GM12878 (cell line): ENCODE data around the gene CWC22. TPM values are rescaled to one million over a fixed set of nuclear protein-coding genes. Genes with fewer than 3 reads are reported as not detected.

ENCODE experiments used
- ATAC-seq: fragments of 200-7000 bp; cut with Tn5 transposase; 3 replicates; pipeline ENCODE4 v1.9.1; 2020; ENCODE audit warnings: mild to moderate bottlenecking, moderate library complexity
- BruUV-seq: library from RNA; stranded (reverse); fragments of 400-500 nt; replicated peaks from 2 replicates; lab custom pipeline; 2021; lab: Mats Ljungman, UMichigan
- CTCF ChIA-PET: fragments of 300-600 bp; sonication (Branson Sonifier 250); formaldehyde crosslinking; extraction: SDS; loops from one replicate; lab custom pipeline; 2021; ENCODE audit warnings: inconsistent platforms; lab: Yijun Ruan, JAX
- POLR2A ChIA-PET: fragments of 350-600 bp; formaldehyde crosslinking; extraction: SDS; loops from one replicate; lab custom pipeline; 2021; ENCODE audit warnings: inconsistent platforms; lab: Charles Lee
- RAD21 ChIA-PET: fragments of 300-600 bp; sonication (Branson Sonifier 250); formaldehyde crosslinking; loops from one replicate; lab custom pipeline; 2023; ENCODE audit warnings: antibody characterized with exemption; ENCODE audit not compliant: unreplicated experiment; lab: Charles Lee
- SMC1A ChIA-PET: fragments of 300-600 bp; sonication (Branson Sonifier 250); formaldehyde crosslinking; loops from one replicate; lab custom pipeline; 2023; ENCODE audit not compliant: unreplicated experiment, uncharacterized antibody; lab: Charles Lee
- DNase-seq: peaks from one replicate; pipeline ENCODE4 v3.0.0-alpha.2; 2011; ENCODE audit warnings: low read depth, low spot score
- FAIRE-seq: peaks from 3 replicates; lab custom pipeline; 2011; peaks lifted over from hg19 to GRCh38; lab: Jason Lieb, UNC
- H2AFZ ChIP-seq: 2 replicates; pipeline ENCODE4 v1.6.0; 2011; ENCODE audit warnings: low read depth, low read length, control low read depth; ENCODE audit not compliant: control insufficient read depth
- H3K27ac ChIP-seq: 2 replicates; pipeline ENCODE4 v1.5.1; 2011; ENCODE audit warnings: control low read depth; ENCODE audit not compliant: control insufficient read depth, insufficient read depth
- H3K27me3 ChIP-seq, 2 experiments: replicated peaks in 1 of 2; 2 replicates each; pipeline versions ENCODE4 v1.6.0 to v1.6.1; 2011; ENCODE audit warnings: low read length in 1 of 2; ENCODE audit not compliant: control insufficient read depth in 2 of 2, insufficient read depth in 2 of 2
- H3K36me3 ChIP-seq, 2 experiments: 2 replicates each; pipeline ENCODE4 v1.5.1; 2011; ENCODE audit warnings: low read length in 1 of 2; ENCODE audit not compliant: control insufficient read depth in 2 of 2, insufficient read depth in 2 of 2
- H3K4me1 ChIP-seq: 2 replicates; pipeline ENCODE4 v1.6.1; 2011; ENCODE audit warnings: mild to moderate bottlenecking, low read length, moderate library complexity, mixed read lengths; ENCODE audit not compliant: control insufficient read depth, insufficient read depth
- H3K4me2 ChIP-seq: 2 replicates; pipeline ENCODE4 v1.6.0; 2011; ENCODE audit warnings: control low read depth; ENCODE audit not compliant: control insufficient read depth, insufficient read depth
- H3K4me3 ChIP-seq: fragments of 200-600 bp; sonication (generic); 2 replicates; pipeline ENCODE4 v1.5.1; 2016
- H3K79me2 ChIP-seq: 2 replicates; pipeline ENCODE4 v1.6.0; 2011; ENCODE audit warnings: low read length; ENCODE audit not compliant: control insufficient read depth, insufficient read depth
- H3K9ac ChIP-seq: 2 replicates; pipeline ENCODE4 v1.8.0; 2011; ENCODE audit warnings: low read length, control low read depth, mixed read lengths; ENCODE audit not compliant: control insufficient read depth, insufficient read depth
- H3K9me3 ChIP-seq: replicated peaks from 3 replicates; pipeline ENCODE4 v1.5.1; 2011; ENCODE audit warnings: mild to moderate bottlenecking, low read length; ENCODE audit not compliant: control insufficient read depth, insufficient read depth
- H4K20me1 ChIP-seq: 2 replicates; pipeline ENCODE4 v1.6.0; 2011; ENCODE audit not compliant: control insufficient read depth, insufficient read depth
- ELK1 ChIP-seq: IDR thresholded peaks from 2 replicates; pipeline ENCODE4 v1.6.1; 2012; ENCODE audit warnings: low read depth, low read length, improper control_type of control experiment
- MEF2A ChIP-seq: IDR thresholded peaks from 2 replicates; pipeline ENCODE4 v1.6.1; 2011; ENCODE audit warnings: low read depth, mild to moderate bottlenecking, low read length, moderate library complexity; ENCODE audit not compliant: insufficient read depth
- RUNX3 ChIP-seq: IDR thresholded peaks from 2 replicates; pipeline ENCODE4 v1.6.1; 2012; ENCODE audit warnings: low read length, inconsistent platforms
- ZNF217 ChIP-seq: fragments of 450-650 bp; IDR thresholded peaks from 2 replicates; pipeline ENCODE4 v1.6.1; 2017; ENCODE audit warnings: antibody characterized with exemption, mild to moderate bottlenecking
- ZNF24 ChIP-seq: fragments of 450-650 bp; IDR thresholded peaks from 2 replicates; pipeline ENCODE4 v1.6.1; 2017; ENCODE audit warnings: antibody characterized with exemption, mild to moderate bottlenecking
- WGBS: methylation state at CpG from one replicate; pipeline ENCODE4 v1.1.6; 2016; ENCODE audit warnings: low lambda C conversion rate; ENCODE audit not compliant: insufficient replicate concordance, insufficient coverage; ENCODE audit errors: missing lambda C conversion rate; 5-methylcytosine and 5-hydroxymethylcytosine counted together
- in situ Hi-C: fragments of 300-500 bp; cut with MboI; formaldehyde crosslinking; loops from 9 replicates; pipeline ENCODE4 v1.14.3; 2018; ENCODE audit warnings: mixed read lengths
- intact Hi-C: fragments of 100-400 bp; cut with micrococcal nuclease; formaldehyde crosslinking; loops from one replicate; pipeline ENCODE4 v1.14.2; 2022; ENCODE audit not compliant: unreplicated experiment
- polyA plus RNA-seq, 11 experiments: library from polyadenylated mRNA; depleted of rRNA in 4 of 11; unstranded in 6 of 11; stranded (reverse) in 5 of 11; fragments of >200 nt; fragmentation: Nextera tagmentation in 4 of 11; fragmentation: Illumina TruSeq in 1 of 11; extraction: Ambion mirVana in 4 of 11; extraction: Trizol in 1 of 11; gene quantifications; 1 replicate in 1 of 11; 2 replicates in 10 of 11; pipeline versions ENCODE4 v1.2.1 to v1.2.3, GENCODE V29; 2011 to 2016; ENCODE audit warnings: inconsistent platforms in 2 of 11, missing spikeins in 2 of 11, low read depth in 1 of 11
- total RNA-seq, 4 experiments: library from RNA; depleted of rRNA in 3 of 4; stranded (reverse); fragments of >200 nt in 3 of 4; fragmentation: Illumina TruSeq in 1 of 4; extraction: Trizol in 1 of 4; gene quantifications; 2 replicates each; pipeline versions ENCODE4 v1.2.1 to v1.2.3, GENCODE V29; 2013 to 2021

Gene CWC22
- total and polyA plus RNA-seq, 10 of the 15 experiments (the other 5 are each of a cell fraction or from before 2014, with no cell fraction given): 8.2 to 38.5 (median 26.3) TPM

- peak; percentile 74 for ATAC-seq
- H4K20me1 ChIP-seq: no peaks in the 10 kb centered on the region
- H3K79me2 ChIP-seq: no peaks in the 10 kb centered on the region; the same call in 1 of the 2 replicates
- no peaks in the 10 kb centered on the region for H3K4me1 ChIP-seq
- H2AFZ ChIP-seq: no peak overlapping the region
- ChIA-PET SMC1A (interaction anchor here (0.8 to 2.3 kb wide), 4 partner anchors 12 to 31 kb away, joined by 3 to 11 read pairs (median 6); no protein-coding TSS in a partner anchor), POLR2A (no interaction called here), CTCF (interaction anchor here (1.8 kb wide), 1 partner anchor 18 kb away, joined by 5 read pairs; no protein-coding TSS in a partner anchor), RAD21 (no interaction called here)
- H3K36me3 ChIP-seq: peaks cover 4 to 23% of the 10 kb centered on the region in 2 experiments
- BruUV-seq: no TSS peak
- no peak for FAIRE-seq
- WGBS: 39% methylated on average over 5 of the region's 5 CpGs
- intact Hi-C loops (no loop called here), in situ Hi-C loops (no loop called here)
- no peaks in the 10 kb centered on the region for H3K27me3 ChIP-seq
- no peaks in the 10 kb centered on the region for H3K9me3 ChIP-seq
- H3K4me2 ChIP-seq: peak overlapping the region; percentile 10; the same call in 1 of the 2 replicates
- no peak overlapping the region for H3K4me3 ChIP-seq
- TF ChIP-seq MEF2A: 0 out of 2 replicates have a peak, but pooled peaks have one; percentile 61
- TF ChIP-seq ZNF24: no peak
- TF ChIP-seq ZNF217: 0 out of 2 replicates have a peak, but pooled peaks have one; percentile 19
- TF ChIP-seq ELK1: no peak
- TF ChIP-seq RUNX3: peak; percentile 81
- H3K9ac ChIP-seq: no peak overlapping the region
- DNase-seq: no peak
- H3K27ac ChIP-seq: no peak overlapping the region
These were observed 21.8 kb downstream of the CWC22 start for GRCh38 chr2:179985163-179985820.
